ENCODE data around the gene PIEZO2.

PIEZO2 gene

GRCh38 chr18:11096411-11096810 is 53.0 kb downstream of the PIEZO2 start:
- Histone ChIP-seq H3K9me3 (ENCODE audit: control insufficient read depth, insufficient read depth, low read length) (no peaks in the 10 kb centered on the region), H3K27me3 (ENCODE audit: control insufficient read depth, insufficient read depth, low read length) (no peaks in the 10 kb centered on the region), H3K36me3 (ENCODE audit: control insufficient read depth, insufficient read depth, low read length) (no peaks in the 10 kb centered on the region), H3K4me3 (ENCODE audit: low read length) (no peak overlapping the region), H3K27ac (ENCODE audit: low read length) (no peak overlapping the region), H3K4me1 (ENCODE audit: control insufficient read depth, insufficient read depth, low read length) (no peaks in the 10 kb centered on the region)
- no CpG with 5 or more reads among the region's 5 CpGs for WGBS (ENCODE audit: insufficient coverage, insufficient read length)
- no peak for DNase-seq (ENCODE audit: low read depth, low spot score)

- no peak for DNase-seq (ENCODE audit: low read depth, low spot score)
- Histone ChIP-seq H3K4me3 (ENCODE audit: low read length) (no peak overlapping the region), H3K4me1 (ENCODE audit: control insufficient read depth, insufficient read depth, low read length) (no peaks in the 10 kb centered on the region), H3K9me3 (ENCODE audit: control insufficient read depth, insufficient read depth, low read length) (no peaks in the 10 kb centered on the region), H3K27ac (ENCODE audit: low read length) (no peak overlapping the region), H3K36me3 (ENCODE audit: control insufficient read depth, insufficient read depth, low read length) (no peaks in the 10 kb centered on the region), H3K27me3 (ENCODE audit: control insufficient read depth, insufficient read depth, low read length) (no peaks in the 10 kb centered on the region)
- WGBS (ENCODE audit: insufficient coverage, insufficient read length) = no CpG with 5 or more reads among the region's 6 CpGs
These were observed 53.6 kb downstream of the PIEZO2 start for GRCh38 chr18:11095674-11096293.

GRCh38 chr18:11095211-11095610 is 54.2 kb downstream of the PIEZO2 start:
- no peak overlapping the region for H3K4me3 ChIP-seq (ENCODE audit: low read length)
- H3K36me3 ChIP-seq (ENCODE audit: control insufficient read depth, insufficient read depth, low read length) = no peaks in the 10 kb centered on the region
- no peaks in the 10 kb centered on the region for H3K9me3 ChIP-seq (ENCODE audit: control insufficient read depth, insufficient read depth, low read length)
- no peak for DNase-seq (ENCODE audit: low read depth, low spot score)
- H3K4me1 ChIP-seq (ENCODE audit: control insufficient read depth, insufficient read depth, low read length) = no peaks in the 10 kb centered on the region
- H3K27me3 ChIP-seq (ENCODE audit: control insufficient read depth, insufficient read depth, low read length) = no peaks in the 10 kb centered on the region
- H3K27ac ChIP-seq (ENCODE audit: low read length) = no peak overlapping the region
- WGBS (ENCODE audit: insufficient coverage, insufficient read length) = no CpG with 5 or more reads among the region's 5 CpGs

GRCh38 chr18:11091746-11092145 is 57.6 kb downstream of the PIEZO2 start:
- Histone ChIP-seq H3K27me3 (ENCODE audit: control insufficient read depth, insufficient read depth, low read length) (no peaks in the 10 kb centered on the region), H3K27ac (ENCODE audit: low read length) (no peak overlapping the region), H3K9me3 (ENCODE audit: control insufficient read depth, insufficient read depth, low read length) (no peaks in the 10 kb centered on the region), H3K4me1 (ENCODE audit: control insufficient read depth, insufficient read depth, low read length) (no peaks in the 10 kb centered on the region), H3K36me3 (ENCODE audit: control insufficient read depth, insufficient read depth, low read length) (no peaks in the 10 kb centered on the region), H3K4me3 (ENCODE audit: low read length) (no peak overlapping the region)
- no peak for DNase-seq (ENCODE audit: low read depth, low spot score)
- no CpG with 5 or more reads among the region's 6 CpGs for WGBS (ENCODE audit: insufficient coverage, insufficient read length)

GRCh38 chr18:11089931-11090715 is 59.2 kb downstream of the PIEZO2 start:
- Histone ChIP-seq H3K9me3 (ENCODE audit: control insufficient read depth, insufficient read depth, low read length) (no peaks in the 10 kb centered on the region), H3K4me3 (ENCODE audit: low read length) (no peak overlapping the region), H3K4me1 (ENCODE audit: control insufficient read depth, insufficient read depth, low read length) (no peaks in the 10 kb centered on the region), H3K36me3 (ENCODE audit: control insufficient read depth, insufficient read depth, low read length) (no peaks in the 10 kb centered on the region), H3K27ac (ENCODE audit: low read length) (no peak overlapping the region), H3K27me3 (ENCODE audit: control insufficient read depth, insufficient read depth, low read length) (no peaks in the 10 kb centered on the region)
- WGBS (ENCODE audit: insufficient coverage, insufficient read length) = no CpG with 5 or more reads among the region's 9 CpGs
- no peak for DNase-seq (ENCODE audit: low read depth, low spot score)

- no CpG with 5 or more reads among the region's 2 CpGs for WGBS (ENCODE audit: insufficient coverage, insufficient read length)
- no peaks in the 10 kb centered on the region for H3K36me3 ChIP-seq (ENCODE audit: control insufficient read depth, insufficient read depth, low read length)
- H3K27me3 ChIP-seq (ENCODE audit: control insufficient read depth, insufficient read depth, low read length) = no peaks in the 10 kb centered on the region
- no peak overlapping the region for H3K27ac ChIP-seq (ENCODE audit: low read length)
- no peak overlapping the region for H3K4me3 ChIP-seq (ENCODE audit: low read length)
- no peak for DNase-seq (ENCODE audit: low read depth, low spot score)
- no peaks in the 10 kb centered on the region for H3K4me1 ChIP-seq (ENCODE audit: control insufficient read depth, insufficient read depth, low read length)
- no peaks in the 10 kb centered on the region for H3K9me3 ChIP-seq (ENCODE audit: control insufficient read depth, insufficient read depth, low read length)
These were observed 68.3 kb downstream of the PIEZO2 start for GRCh38 chr18:11081009-11081532.

- Histone ChIP-seq H3K27ac (ENCODE audit: low read length) (no peak overlapping the region), H3K4me1 (ENCODE audit: control insufficient read depth, insufficient read depth, low read length) (no peaks in the 10 kb centered on the region), H3K36me3 (ENCODE audit: control insufficient read depth, insufficient read depth, low read length) (no peaks in the 10 kb centered on the region), H3K27me3 (ENCODE audit: control insufficient read depth, insufficient read depth, low read length) (no peaks in the 10 kb centered on the region), H3K4me3 (ENCODE audit: low read length) (no peak overlapping the region), H3K9me3 (ENCODE audit: control insufficient read depth, insufficient read depth, low read length) (no peaks in the 10 kb centered on the region)
- DNase-seq (ENCODE audit: low read depth, low spot score) = no peak
- WGBS (ENCODE audit: insufficient coverage, insufficient read length) = no CpG with 5 or more reads among the region's 4 CpGs
These were observed 70.9 kb downstream of the PIEZO2 start for GRCh38 chr18:11078491-11078890.

GRCh38 chr18:11077548-11078187 is 71.7 kb downstream of the PIEZO2 start:
- Histone ChIP-seq H3K27me3 (ENCODE audit: control insufficient read depth, insufficient read depth, low read length) (no peaks in the 10 kb centered on the region), H3K4me3 (ENCODE audit: low read length) (no peak overlapping the region), H3K4me1 (ENCODE audit: control insufficient read depth, insufficient read depth, low read length) (no peaks in the 10 kb centered on the region), H3K9me3 (ENCODE audit: control insufficient read depth, insufficient read depth, low read length) (no peaks in the 10 kb centered on the region), H3K36me3 (ENCODE audit: control insufficient read depth, insufficient read depth, low read length) (no peaks in the 10 kb centered on the region), H3K27ac (ENCODE audit: low read length) (no peak overlapping the region)
- DNase-seq (ENCODE audit: low read depth, low spot score) = no peak
- 100% methylated on average over 1 of the region's 5 CpGs for WGBS (ENCODE audit: insufficient coverage, insufficient read length)

- Histone ChIP-seq H3K36me3 (ENCODE audit: control insufficient read depth, insufficient read depth, low read length) (no peaks in the 10 kb centered on the region), H3K4me1 (ENCODE audit: control insufficient read depth, insufficient read depth, low read length) (no peaks in the 10 kb centered on the region), H3K27me3 (ENCODE audit: control insufficient read depth, insufficient read depth, low read length) (no peaks in the 10 kb centered on the region), H3K27ac (ENCODE audit: low read length) (no peak overlapping the region), H3K4me3 (ENCODE audit: low read length) (no peak overlapping the region), H3K9me3 (ENCODE audit: control insufficient read depth, insufficient read depth, low read length) (no peaks in the 10 kb centered on the region)
- no CpG with 5 or more reads among the region's 5 CpGs for WGBS (ENCODE audit: insufficient coverage, insufficient read length)
- no peak for DNase-seq (ENCODE audit: low read depth, low spot score)
These were observed 74.5 kb downstream of the PIEZO2 start for GRCh38 chr18:11074889-11075288.

GRCh38 chr18:11073971-11074370 is 75.4 kb downstream of the PIEZO2 start:
- no peaks in the 10 kb centered on the region for H3K36me3 ChIP-seq (ENCODE audit: control insufficient read depth, insufficient read depth, low read length)
- H3K27me3 ChIP-seq (ENCODE audit: control insufficient read depth, insufficient read depth, low read length) = no peaks in the 10 kb centered on the region
- no CpG with 5 or more reads among the region's 9 CpGs for WGBS (ENCODE audit: insufficient coverage, insufficient read length)
- no peak overlapping the region for H3K27ac ChIP-seq (ENCODE audit: low read length)
- no peak overlapping the region for H3K4me3 ChIP-seq (ENCODE audit: low read length)
- no peak for DNase-seq (ENCODE audit: low read depth, low spot score)
- no peaks in the 10 kb centered on the region for H3K9me3 ChIP-seq (ENCODE audit: control insufficient read depth, insufficient read depth, low read length)
- no peaks in the 10 kb centered on the region for H3K4me1 ChIP-seq (ENCODE audit: control insufficient read depth, insufficient read depth, low read length)

Measured in iPS DF 6.9 (cell line).